ENCODE measurements around the gene REM1. TPM values are rescaled to one million over a fixed set of nuclear protein-coding genes. Genes with fewer than 3 reads are reported as not detected.

Gene REM1
- total RNA-seq, 1 donor from 2014 or later = not detected

DNA sequence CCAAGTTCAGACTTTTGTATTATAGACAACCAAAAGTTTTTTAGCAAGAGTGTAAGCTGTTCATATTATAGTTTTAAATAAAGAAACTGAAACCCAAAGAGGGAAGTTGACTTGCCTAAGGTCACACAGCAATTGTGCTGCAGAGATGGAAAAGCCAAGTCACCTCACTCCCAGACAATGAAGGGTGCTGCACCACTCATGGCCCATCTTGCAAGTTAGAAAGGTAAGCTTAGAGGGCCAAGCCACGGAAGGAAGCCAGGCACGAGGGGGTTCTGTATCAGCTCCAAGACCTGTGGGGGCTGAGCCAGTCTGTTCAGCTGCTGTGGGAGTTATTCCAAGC, 1.0 kb upstream of the REM1 start:
- no peaks in the 10 kb centered on the region for H3K79me2 ChIP-seq (ENCODE audit: insufficient read depth, low read length)
- H3K4me2 ChIP-seq (ENCODE audit: low read length) = no peak overlapping the region
- Mint-ChIP-seq H3K9me3 (ENCODE audit: unreplicated experiment) (peaks cover 16% of the 10 kb centered on the region), H3K27me3 (ENCODE audit: low read depth, unreplicated experiment) (peaks cover 38% of the 10 kb centered on the region), H3K36me3 (ENCODE audit: low read depth, unreplicated experiment) (no peaks in the 10 kb centered on the region), H3K4me1 (ENCODE audit: low read depth, unreplicated experiment) (no peaks in the 10 kb centered on the region), H3K27ac (ENCODE audit: unreplicated experiment) (no peak overlapping the region), H3K4me3 (ENCODE audit: unreplicated experiment) (no peak overlapping the region)
- H3K36me3 ChIP-seq (ENCODE audit: insufficient read depth, low read length) = no peaks in the 10 kb centered on the region
- H3K4me3 ChIP-seq (ENCODE audit: insufficient read depth, low read depth, low read length) = no peak overlapping the region
- peaks cover 24% of the 10 kb centered on the region for H3K27me3 ChIP-seq (ENCODE audit: insufficient read depth, low read length)
- H2AFZ ChIP-seq (ENCODE audit: low read depth, low read length) = no peak overlapping the region
- H3K9ac ChIP-seq (ENCODE audit: low read length) = no peak overlapping the region
- H3K4me1 ChIP-seq (ENCODE audit: insufficient read depth, low read length) = no peaks in the 10 kb centered on the region
- no peak for DNase-seq (ENCODE audit: low read depth)
- no peak overlapping the region for H3K27ac ChIP-seq (ENCODE audit: low read depth, low read length)
- H4K20me1 ChIP-seq (ENCODE audit: insufficient read depth, low read length) = no peaks in the 10 kb centered on the region
- TF ChIP-seq, protein P1, sequence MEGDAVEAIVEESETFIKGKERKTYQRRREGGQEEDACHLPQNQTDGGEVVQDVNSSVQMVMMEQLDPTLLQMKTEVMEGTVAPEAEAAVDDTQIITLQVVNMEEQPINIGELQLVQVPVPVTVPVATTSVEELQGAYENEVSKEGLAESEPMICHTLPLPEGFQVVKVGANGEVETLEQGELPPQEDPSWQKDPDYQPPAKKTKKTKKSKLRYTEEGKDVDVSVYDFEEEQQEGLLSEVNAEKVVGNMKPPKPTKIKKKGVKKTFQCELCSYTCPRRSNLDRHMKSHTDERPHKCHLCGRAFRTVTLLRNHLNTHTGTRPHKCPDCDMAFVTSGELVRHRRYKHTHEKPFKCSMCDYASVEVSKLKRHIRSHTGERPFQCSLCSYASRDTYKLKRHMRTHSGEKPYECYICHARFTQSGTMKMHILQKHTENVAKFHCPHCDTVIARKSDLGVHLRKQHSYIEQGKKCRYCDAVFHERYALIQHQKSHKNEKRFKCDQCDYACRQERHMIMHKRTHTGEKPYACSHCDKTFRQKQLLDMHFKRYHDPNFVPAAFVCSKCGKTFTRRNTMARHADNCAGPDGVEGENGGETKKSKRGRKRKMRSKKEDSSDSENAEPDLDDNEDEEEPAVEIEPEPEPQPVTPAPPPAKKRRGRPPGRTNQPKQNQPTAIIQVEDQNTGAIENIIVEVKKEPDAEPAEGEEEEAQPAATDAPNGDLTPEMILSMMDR (IDR thresholded peaks at IDR 0.05; ENCODE audit: insufficient read depth, low read depth, low read length) = no peak
- no peak for TF ChIP-seq EZH2 (IDR thresholded peaks at IDR 0.05; ENCODE audit: insufficient read depth, low read length)
- no peaks in the 10 kb centered on the region for H3K9me3 ChIP-seq (ENCODE audit: insufficient read depth, low read depth, low read length)
- no peak for FAIRE-seq

DNA sequence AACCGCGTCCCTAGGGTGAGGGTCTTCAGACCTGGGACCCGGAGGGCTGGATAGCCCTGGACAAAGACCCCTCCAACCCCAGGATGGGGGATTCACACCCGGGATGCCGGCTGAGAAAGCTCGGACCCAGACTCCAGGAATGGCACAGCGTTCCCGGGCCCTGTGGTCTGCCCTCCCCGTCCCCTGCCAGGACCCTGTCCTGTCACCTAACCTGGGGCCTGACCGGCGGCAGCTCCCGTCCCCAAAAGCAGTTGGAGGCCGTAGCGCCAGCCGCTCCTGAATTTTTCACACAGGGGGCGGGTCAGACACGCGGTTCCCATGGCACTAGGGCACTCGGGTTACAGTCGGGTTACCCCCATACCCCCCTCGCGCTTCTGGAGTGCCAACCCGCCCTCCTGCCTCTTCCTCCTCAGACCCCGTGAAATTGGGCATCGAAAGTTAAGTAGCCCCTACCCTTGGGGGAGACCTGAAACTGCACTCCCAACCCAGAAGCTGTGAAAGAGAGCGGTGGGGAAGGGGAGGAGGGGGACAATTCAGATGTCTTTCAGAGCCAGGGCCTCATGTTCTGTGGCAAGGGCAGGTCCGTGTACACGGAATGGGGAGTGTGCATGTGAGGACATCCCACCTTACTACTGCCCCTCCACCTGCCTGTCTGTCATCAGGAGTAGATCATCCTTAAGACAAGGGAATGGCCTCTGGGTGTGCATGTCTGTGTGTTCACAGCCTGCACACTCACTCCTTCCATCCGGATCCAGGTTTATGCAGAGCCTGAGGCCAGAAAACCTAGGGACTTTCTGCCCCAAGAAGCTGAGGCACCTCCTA, 595 bp downstream of the REM1 start:
- no peaks in the 10 kb centered on the region for H3K4me1 Mint-ChIP-seq (ENCODE audit: low read depth, unreplicated experiment)
- FAIRE-seq = no peak

DNA sequence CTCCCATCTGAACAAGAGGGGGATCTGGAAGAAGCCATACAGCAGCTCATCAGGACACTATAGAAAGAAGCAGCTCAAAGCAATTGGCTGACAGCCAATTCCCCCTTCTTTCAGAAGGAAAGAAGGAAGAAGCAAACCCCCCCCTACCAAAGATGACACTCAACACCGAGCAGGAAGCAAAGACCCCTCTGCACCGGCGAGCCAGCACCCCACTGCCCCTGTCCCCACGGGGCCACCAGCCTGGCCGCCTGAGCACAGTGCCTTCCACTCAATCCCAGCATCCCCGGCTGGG, 1.2 kb downstream of the REM1 start:
- H3K27me3 Mint-ChIP-seq (ENCODE audit: low read depth, unreplicated experiment) = peaks cover 38% of the 10 kb centered on the region
- H3K27ac Mint-ChIP-seq (ENCODE audit: unreplicated experiment) = no peak overlapping the region
- H3K4me1 Mint-ChIP-seq (ENCODE audit: low read depth, unreplicated experiment) = no peaks in the 10 kb centered on the region
- Histone ChIP-seq H3K9ac (ENCODE audit: low read length) (no peak overlapping the region), H3K4me2 (ENCODE audit: low read length) (no peak overlapping the region), H3K4me3 (ENCODE audit: insufficient read depth, low read depth, low read length) (no peak overlapping the region), H4K20me1 (ENCODE audit: insufficient read depth, low read length) (no peaks in the 10 kb centered on the region), H3K27ac (ENCODE audit: low read depth, low read length) (no peak overlapping the region), H2AFZ (ENCODE audit: low read depth, low read length) (no peak overlapping the region), H3K4me1 (ENCODE audit: insufficient read depth, low read length) (no peaks in the 10 kb centered on the region), H3K27me3 (ENCODE audit: insufficient read depth, low read length) (peaks cover 24% of the 10 kb centered on the region), H3K36me3 (ENCODE audit: insufficient read depth, low read length) (no peaks in the 10 kb centered on the region), H3K9me3 (ENCODE audit: insufficient read depth, low read depth, low read length) (no peaks in the 10 kb centered on the region), H3K79me2 (ENCODE audit: insufficient read depth, low read length) (no peaks in the 10 kb centered on the region)
- DNase-seq (ENCODE audit: low read depth) (no peak), FAIRE-seq (no peak)
- H3K9me3 Mint-ChIP-seq (ENCODE audit: unreplicated experiment) = peaks cover 16% of the 10 kb centered on the region
- TF ChIP-seq, protein P1 (IDR thresholded peaks at IDR 0.05; ENCODE audit: insufficient read depth, low read depth, low read length) = no peak
- H3K4me3 Mint-ChIP-seq (ENCODE audit: unreplicated experiment) = no peak overlapping the region
- no peaks in the 10 kb centered on the region for H3K36me3 Mint-ChIP-seq (ENCODE audit: low read depth, unreplicated experiment)

More for the DNA sequence above, 595 bp downstream of the REM1 start:
- Histone ChIP-seq H3K9ac (ENCODE audit: low read length) (no peak overlapping the region), H3K4me3 (ENCODE audit: insufficient read depth, low read depth, low read length) (no peak overlapping the region), H3K36me3 (ENCODE audit: insufficient read depth, low read length) (no peaks in the 10 kb centered on the region), H3K4me2 (ENCODE audit: low read length) (peak overlapping the region; percentile 39), H3K9me3 (ENCODE audit: insufficient read depth, low read depth, low read length) (no peaks in the 10 kb centered on the region), H3K4me1 (ENCODE audit: insufficient read depth, low read length) (no peaks in the 10 kb centered on the region), H2AFZ (ENCODE audit: low read depth, low read length) (no peak overlapping the region), H4K20me1 (ENCODE audit: insufficient read depth, low read length) (no peaks in the 10 kb centered on the region), H3K27me3 (ENCODE audit: insufficient read depth, low read length) (peaks cover 24% of the 10 kb centered on the region), H3K79me2 (ENCODE audit: insufficient read depth, low read length) (no peaks in the 10 kb centered on the region), H3K27ac (ENCODE audit: low read depth, low read length) (no peak overlapping the region)
- H3K9me3 Mint-ChIP-seq (ENCODE audit: unreplicated experiment) = peaks cover 16% of the 10 kb centered on the region
- H3K27me3 Mint-ChIP-seq (ENCODE audit: low read depth, unreplicated experiment) = peaks cover 38% of the 10 kb centered on the region
- no peak for DNase-seq (ENCODE audit: low read depth)
- no peak overlapping the region for H3K27ac Mint-ChIP-seq (ENCODE audit: unreplicated experiment)
- no peaks in the 10 kb centered on the region for H3K36me3 Mint-ChIP-seq (ENCODE audit: low read depth, unreplicated experiment)
- TF ChIP-seq EZH2 (IDR thresholded peaks at IDR 0.05; ENCODE audit: insufficient read depth, low read length) = peak; percentile 59
- TF ChIP-seq, protein P1 (IDR thresholded peaks at IDR 0.05; ENCODE audit: insufficient read depth, low read depth, low read length) = no peak
- H3K4me3 Mint-ChIP-seq (ENCODE audit: unreplicated experiment) = no peak overlapping the region
